ENCODE measurements around the gene RAVER1.
A peak's percentile ranks its signal among the peaks of the same experiment; 100 is the strongest.

Gene RAVER1

GRCh38 chr19:10332965-10333757 lies at the start of gene RAVER1:
RAVER1 (minus strand) TSS chr19:10333529; CDS start chr19:10333507, 22 bp downstream.
- Histone ChIP-seq H3K27ac (ENCODE audit: extremely low read depth, low read depth, low read length) (peak within 1 kb of the TSS; percentile 78), H3K36me3 (ENCODE audit: control insufficient read depth in 2 of 2, insufficient read depth in 1 of 2, low read length in 2 of 2) (peaks cover 8 to 38% of the 10 kb centered on the region in 2 experiments; a peak in 2 of 3 replicates), H3K9me3 (ENCODE audit: control insufficient read depth, insufficient read depth, low read depth, low read length) (no peaks in the 10 kb centered on the region), H3K4me3 (ENCODE audit: low read depth, low read length) (peak within 1 kb of the TSS; percentile 92), H3K4me1 (ENCODE audit: control insufficient read depth, insufficient read depth, low read length) (no peaks in the 10 kb centered on the region)
- ChIA-PET CTCF (interaction anchor here (0.6 to 2.8 kb wide), 8 partner anchors 12 to 85 kb away, joined by 3 to 19 read pairs (median 6); no protein-coding TSS in a partner anchor), POLR2A (interaction anchor here (0.6 to 2.9 kb wide), 32 partner anchors 9 to 1181 kb away, joined by 3 to 32 read pairs (median 4); partner anchors contain the start of genes DNMT1, FDX2, ICAM5 and TYK2)
- TF ChIP-seq ZNF292 (tag by site-specific recombination; IDR thresholded peaks at IDR 0.05; ENCODE audit: borderline replicate concordance, low read depth) (no peak), ZNF837 (tag by site-specific recombination; IDR thresholded peaks at IDR 0.05) (no peak), ZNF501 (tag by site-specific recombination; IDR thresholded peaks at IDR 0.05) (peak; percentile 91), KLF1 (tag by site-specific recombination; IDR thresholded peaks at IDR 0.05) (peak; percentile 78), ZNF645 (tag by site-specific recombination; IDR thresholded peaks at IDR 0.05) (peak; percentile 76; the same call in 1 of the 2 replicates), ZNF785 (tag by site-specific recombination; IDR thresholded peaks at IDR 0.05) (peak; percentile 95), SCRT2 (tag by site-specific recombination; IDR thresholded peaks at IDR 0.05) (peak; percentile 97), ZSCAN5A (tag by site-specific recombination; IDR thresholded peaks at IDR 0.05) (peak; percentile 90), PBX3 (CRISPR knock-in tag; IDR thresholded peaks at IDR 0.05) (peak; percentile 46; the same call in 1 of the 2 replicates), ZNF266 (tag by site-specific recombination; IDR thresholded peaks at IDR 0.05; ENCODE audit: low read depth) (no peak; the same call in 1 of the 2 replicates), ZNF404 (tag by site-specific recombination; IDR thresholded peaks at IDR 0.05) (no peak), ZNF621 (tag by site-specific recombination; IDR thresholded peaks at IDR 0.05) (no peak), ZBTB44 (tag by site-specific recombination; IDR thresholded peaks at IDR 0.05) (no peak; the same call in 1 of the 2 replicates), ZNF610 (tag by site-specific recombination; IDR thresholded peaks at IDR 0.05; ENCODE audit: borderline replicate concordance) (peak; percentile 75), TCF7L2 (IDR thresholded peaks at IDR 0.05; ENCODE audit: borderline replicate concordance, low read depth, low read length) (peak; percentile 90), INSM2 (tag by site-specific recombination; IDR thresholded peaks at IDR 0.05) (peak; percentile 89), ZSCAN4 (tag by site-specific recombination; IDR thresholded peaks at IDR 0.05) (peak; percentile 41; the same call in 1 of the 2 replicates), ZFP41 (tag by site-specific recombination; IDR thresholded peaks at IDR 0.05; ENCODE audit: borderline replicate concordance) (0 out of 2 replicates have a peak, but pooled peaks have one; percentile 80), ZNF214 (tag by site-specific recombination; IDR thresholded peaks at IDR 0.05; ENCODE audit: borderline replicate concordance) (no peak), ZNF394 (tag by site-specific recombination; IDR thresholded peaks at IDR 0.05; ENCODE audit: borderline replicate concordance) (peak; percentile 73), SP2 (tag by site-specific recombination; IDR thresholded peaks at IDR 0.05) (peak; percentile 96), ZNF544 (tag by site-specific recombination; IDR thresholded peaks at IDR 0.05) (no peak), ZBTB8A (tag by site-specific recombination; IDR thresholded peaks at IDR 0.05) (peak; percentile 74), ZNF530 (tag by site-specific recombination; IDR thresholded peaks at IDR 0.05; ENCODE audit: low read depth) (peak; percentile 99), ZNF366 (tag by site-specific recombination; conservative IDR thresholded peaks at IDR 0.05) (no peak), SETDB1 (IDR thresholded peaks at IDR 0.05; ENCODE audit: insufficient read length, low read length) (no peak), ZNF169 (tag by site-specific recombination; IDR thresholded peaks at IDR 0.05) (no peak), KLF10 (tag by site-specific recombination; IDR thresholded peaks at IDR 0.05) (peak; percentile 100)

All from HEK293 (cell line).